GM19438 (cell line): Measurements from ENCODE around the gene HIPK3.
"Not testable (repeated sequence)": the region's sequence is repeated elsewhere in the genome, so short reads cannot be mapped to it uniquely, and the experiment has no call there.

Experiments used
- ATAC-seq: cut with Tn5 transposase; IDR thresholded peaks from one replicate; pipeline ENCODE4 v1.9.1; 2021; ENCODE audit warnings: low read depth; ENCODE audit not compliant: unreplicated experiment

HIPK3 gene

DNA sequence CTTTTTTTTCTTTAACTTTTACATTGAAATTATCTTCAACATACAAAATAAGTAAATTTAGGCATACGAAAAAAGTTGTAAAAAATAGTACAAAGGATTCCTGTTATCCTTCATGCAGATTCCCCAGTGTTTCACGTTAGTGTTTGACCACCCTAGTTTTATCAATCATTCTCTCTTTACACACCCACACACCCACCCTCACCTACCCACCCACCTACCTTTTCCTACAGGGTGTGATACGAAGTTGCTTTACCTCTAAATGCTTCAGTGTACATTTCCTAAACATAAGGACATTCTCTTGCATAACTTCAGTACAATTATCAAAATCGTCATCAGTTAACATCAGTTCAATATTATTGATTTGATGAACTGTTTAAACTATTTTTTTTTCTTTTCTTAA, 37.0 kb downstream of the HIPK3 start:
- ATAC-seq = no peak

DNA sequence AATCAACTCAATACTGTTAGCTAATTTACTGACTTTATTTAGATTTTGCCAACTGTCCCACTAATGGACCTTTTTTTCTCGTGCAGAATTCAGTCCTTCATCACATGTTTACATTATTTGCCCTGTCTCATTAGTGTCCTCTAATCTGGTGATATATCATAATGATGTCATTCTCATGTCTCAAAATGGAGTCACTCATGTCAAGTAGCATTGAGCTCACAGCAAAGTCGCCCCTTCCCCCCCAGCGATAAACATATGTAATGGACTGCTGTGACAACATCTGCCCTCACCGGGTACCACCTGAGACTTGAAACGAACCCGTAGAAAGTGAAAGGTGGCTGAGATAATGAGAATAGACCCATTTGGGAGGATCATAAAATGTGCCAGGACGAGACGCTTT, 37.6 kb downstream of the HIPK3 start:
- no peak for ATAC-seq

DNA sequence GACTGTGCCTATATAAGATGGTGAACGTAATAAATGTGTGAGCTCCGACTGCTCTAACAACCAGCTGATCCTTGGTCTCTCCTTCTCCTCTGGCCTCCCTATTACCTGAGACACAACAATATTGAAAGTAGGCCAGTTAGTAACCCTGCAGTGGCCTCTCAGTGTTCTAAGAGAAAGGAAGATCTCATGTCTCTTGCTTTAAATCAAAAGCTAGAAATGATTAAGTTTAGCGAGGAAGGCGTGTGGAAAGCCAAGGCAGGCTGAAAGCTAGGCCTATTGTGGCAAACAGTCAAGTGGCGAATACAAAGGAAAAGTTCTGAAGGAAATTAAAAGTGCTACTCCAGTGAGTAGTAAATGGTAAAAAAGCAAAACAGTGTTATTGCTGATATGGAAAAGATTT, 39.5 kb downstream of the HIPK3 start:
- ATAC-seq = no peak

DNA sequence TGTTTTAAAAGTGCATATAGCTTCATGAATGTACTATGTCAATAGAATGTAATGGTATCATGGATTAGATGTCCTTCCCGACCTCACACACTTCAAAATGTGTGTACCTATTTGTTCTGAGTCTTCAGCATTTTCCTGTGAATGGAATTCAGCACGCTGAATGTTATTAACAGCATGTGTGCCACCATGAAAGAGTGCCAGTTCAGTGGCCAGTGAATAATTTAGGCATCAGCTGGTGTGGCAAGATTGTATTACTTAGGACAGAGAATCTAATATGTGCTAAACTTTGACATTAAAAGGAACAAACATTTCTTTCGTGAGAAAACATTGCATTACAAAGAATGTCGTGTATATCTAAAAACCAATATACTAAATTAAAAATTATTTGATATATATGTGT, 46.4 kb downstream of the HIPK3 start:
- ATAC-seq = no peak

DNA sequence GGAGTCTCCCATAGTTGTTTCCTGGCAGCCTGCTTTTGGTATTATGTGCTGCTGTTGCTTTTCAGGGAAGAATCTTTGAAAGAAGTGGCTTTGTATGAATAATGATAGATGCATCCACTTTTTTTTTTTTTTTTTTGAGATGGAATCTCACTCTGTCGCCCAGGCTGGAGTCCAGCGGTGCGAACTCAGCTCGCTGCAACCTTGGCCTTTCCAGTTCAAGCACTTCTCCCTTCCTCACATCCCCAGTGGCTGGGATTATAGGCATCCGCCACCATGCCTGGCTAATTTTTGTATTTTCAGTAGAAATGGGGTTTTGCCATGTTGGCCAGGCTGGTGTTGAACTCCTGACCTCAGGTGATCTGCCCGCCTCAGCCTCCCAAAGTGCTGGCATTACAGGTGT, 49.6 kb downstream of the HIPK3 start:
- not testable (repeated sequence) for ATAC-seq

DNA sequence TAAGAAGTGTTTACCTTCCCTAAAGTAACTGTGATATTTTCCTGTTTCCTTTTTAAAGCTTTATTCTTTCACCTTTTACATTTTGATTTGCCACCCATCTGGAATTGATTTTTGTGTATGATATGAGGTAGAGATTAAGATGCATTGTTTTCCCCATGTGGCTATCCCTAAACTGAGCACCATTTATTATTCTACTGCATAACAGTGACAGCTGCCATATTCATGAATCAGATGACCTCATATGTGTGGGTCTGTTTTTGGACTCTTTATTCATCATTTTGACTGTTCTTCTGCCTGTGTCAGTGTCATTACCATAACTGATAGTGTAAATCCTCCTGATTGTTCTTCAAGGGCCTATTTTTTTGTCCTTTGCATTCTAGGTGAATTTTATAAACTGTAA, 50.8 kb downstream of the HIPK3 start:
- no peak for ATAC-seq

DNA sequence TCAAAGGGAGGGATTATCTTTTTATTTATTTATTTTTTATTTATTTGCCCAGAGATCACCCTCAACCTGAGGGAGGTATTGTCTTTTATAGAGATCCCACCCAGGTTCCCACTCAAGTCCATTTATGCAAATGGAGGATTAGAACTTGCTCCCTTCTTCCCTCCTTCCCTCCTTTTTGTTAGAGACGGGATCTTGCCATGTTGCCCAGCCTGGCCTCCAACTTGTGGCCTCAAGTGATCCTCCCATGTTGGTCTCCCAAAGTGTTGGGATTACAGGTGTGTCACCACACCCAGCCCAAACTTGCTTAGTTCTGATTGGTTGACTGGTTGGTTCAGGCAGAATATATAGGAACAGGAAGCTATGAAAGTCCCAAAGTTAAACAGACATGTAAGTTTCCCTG, 51.9 kb downstream of the HIPK3 start:
- no peak for ATAC-seq

DNA sequence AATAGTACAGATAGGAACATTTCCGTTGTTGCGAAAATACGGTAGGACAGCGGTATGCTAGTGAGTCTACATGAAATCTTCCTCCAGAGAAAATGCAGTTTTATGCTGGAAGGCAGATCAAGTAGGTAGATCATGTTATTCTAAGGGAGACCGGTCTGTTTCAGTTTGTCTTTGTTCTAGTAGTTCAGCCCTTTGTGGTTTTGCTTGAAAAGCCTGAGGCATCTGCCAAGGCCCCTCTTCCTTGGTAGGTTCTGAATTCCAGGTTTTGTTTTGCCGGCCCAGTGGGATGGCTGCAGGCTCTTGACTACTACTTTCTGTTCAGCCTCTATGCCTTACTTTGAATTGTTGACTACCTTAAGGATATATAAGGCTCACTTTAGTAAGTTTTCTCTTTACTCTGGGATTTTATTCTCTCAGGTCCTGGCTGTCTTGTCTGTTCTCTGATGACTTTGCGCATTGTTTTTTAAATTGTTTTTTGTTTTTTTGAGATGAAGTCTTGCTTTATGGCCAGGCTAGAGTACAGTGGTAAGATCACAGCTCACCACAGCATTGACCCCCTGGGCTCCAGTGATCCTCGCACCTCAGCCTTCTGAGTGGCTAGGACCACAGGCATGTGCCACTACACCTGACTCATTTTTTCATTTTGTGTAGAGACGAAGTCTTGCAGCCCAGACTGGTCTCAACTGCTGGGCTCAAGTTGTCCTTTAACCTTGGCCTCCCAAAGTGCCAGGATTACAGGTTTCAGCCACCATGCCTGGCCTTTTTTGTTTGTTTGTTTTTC, 53.7 kb downstream of the HIPK3 start:
- no peak for ATAC-seq

DNA sequence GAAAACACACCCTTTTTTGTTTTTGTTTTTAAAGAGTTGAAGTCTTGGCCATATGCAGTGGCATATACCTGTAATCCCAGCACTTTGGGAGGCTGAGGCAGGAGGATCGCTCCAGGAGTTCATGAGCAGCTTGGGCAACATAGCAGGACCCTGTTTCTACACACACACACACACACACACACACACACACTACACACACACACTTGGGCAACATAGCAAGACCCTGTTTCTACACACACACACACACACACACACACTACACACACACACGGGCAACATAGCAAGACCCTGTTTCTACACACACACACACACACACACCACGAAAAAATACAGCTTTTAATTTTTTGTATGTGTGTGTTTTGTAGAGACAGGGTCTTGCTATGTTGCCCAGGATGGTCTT, 54.5 kb downstream of the HIPK3 start:
- ATAC-seq = no peak

DNA sequence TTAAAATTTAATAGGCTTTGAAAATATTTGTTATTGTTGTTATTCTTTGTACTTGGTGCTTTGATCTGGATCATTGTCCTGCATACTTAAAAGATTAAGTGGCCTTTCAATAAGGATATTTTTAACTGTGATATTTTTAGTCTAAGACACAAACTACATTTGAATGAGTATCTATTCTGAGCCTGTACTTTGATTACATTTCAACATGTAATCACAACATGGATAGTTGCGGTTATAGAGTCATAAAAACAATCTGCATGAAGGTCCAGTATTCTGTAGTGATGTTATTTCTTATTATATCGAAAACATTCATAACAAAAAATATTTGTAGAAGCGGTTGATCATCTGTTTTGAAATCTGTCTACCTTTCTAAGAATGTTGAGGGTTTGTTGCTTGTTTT, 58.6 kb downstream of the HIPK3 start:
- no peak for ATAC-seq

DNA sequence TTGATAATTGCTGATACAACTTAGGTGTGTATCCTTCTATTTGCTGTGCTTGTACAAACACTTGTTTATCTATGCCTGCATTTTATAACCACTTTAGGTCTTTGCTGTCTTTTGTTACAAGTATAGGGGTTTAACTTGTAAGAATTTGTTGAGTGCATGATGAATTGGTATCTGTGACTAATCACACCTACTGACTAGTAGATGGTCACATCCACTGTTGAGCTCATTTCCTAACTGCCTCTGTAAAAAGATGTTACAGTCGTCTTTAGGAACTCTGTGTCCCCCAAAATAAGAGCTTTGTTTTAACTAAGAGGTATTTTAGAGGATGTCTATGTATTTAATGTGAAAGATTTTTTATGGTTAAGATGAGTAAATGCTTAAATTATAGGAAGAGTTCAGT, 60.5 kb downstream of the HIPK3 start:
- no peak for ATAC-seq

DNA sequence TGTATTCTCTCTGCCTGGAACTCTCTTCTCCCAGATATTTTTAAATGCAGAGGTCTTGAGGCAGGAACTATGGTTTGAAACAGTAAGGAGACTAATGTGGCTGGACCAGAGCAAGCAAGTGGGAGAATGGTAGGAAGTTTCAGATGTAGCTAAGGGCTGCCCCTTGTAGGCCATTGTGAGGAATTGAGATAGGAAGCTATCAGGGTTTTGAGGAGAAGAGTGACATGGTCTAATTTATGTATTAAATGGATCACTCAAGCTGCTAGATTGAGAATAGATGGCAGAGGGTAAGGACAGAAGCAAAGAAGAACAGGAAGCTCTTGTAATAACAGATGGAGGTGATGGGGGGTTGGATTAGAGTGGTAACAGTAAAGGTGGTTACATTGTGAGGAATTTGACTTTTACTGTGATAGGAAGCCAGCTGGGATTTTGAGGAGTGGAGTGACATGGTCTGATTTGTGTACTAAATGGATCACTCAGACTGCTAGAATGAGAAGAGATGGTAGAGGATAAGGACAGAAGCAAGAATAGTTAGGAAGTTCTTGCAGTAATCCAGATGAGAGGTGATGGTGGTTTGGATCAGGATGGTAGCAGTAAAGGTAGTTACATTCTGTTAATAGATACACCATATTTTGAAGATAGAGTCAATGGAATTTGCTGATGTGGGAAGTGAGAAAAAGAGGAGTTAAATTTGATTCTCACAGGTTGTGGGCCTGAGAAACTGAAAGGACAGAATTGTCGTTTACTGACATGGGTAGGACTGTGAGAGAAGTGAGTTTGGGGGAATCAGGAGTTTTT, 63.0 kb downstream of the HIPK3 start:
- ATAC-seq = no peak

DNA sequence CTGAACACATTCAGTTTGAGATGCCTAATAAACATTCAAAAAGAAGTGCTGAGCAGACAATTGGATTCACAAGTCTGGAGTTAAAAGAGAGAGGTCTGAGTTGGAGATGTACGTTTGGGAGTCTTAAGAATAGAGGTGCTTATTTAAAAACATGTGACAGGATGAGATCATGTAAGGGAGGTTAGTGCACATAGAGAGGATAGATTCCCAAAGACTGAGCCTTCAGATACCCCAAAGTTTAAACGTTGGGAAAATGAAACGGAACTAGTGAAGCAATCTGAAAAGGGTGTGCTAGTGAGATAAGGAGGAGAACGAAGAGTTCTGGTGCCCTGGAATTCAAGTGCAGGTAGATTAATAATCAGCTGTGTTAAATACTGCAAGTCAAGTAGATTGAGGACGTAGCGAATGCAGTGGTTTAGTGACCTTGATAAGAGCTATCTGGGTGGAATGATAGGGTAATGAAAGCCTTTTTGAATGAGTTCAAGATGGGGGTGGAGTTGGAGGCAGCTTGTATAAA, 63.7 kb downstream of the HIPK3 start:
- ATAC-seq = no peak

DNA sequence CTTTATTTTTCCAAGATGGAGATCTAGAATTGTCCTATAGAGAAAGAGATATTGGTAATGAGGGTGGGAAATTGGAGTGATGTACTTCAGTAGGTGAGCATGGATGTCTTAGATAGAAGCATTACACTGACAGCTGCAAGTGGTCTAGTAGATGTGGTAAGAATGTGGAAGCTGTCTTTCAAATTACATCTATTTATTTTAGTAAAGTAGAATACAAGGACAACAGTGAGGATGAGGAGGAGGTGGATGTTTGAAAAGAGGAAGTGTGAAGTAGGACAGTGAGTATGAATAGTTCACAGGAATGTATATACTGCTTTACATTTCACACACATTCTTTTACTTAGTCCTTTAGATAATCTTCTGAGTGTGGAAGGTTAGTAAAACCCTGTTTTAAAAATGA, 64.2 kb downstream of the HIPK3 start:
- ATAC-seq = no peak

DNA sequence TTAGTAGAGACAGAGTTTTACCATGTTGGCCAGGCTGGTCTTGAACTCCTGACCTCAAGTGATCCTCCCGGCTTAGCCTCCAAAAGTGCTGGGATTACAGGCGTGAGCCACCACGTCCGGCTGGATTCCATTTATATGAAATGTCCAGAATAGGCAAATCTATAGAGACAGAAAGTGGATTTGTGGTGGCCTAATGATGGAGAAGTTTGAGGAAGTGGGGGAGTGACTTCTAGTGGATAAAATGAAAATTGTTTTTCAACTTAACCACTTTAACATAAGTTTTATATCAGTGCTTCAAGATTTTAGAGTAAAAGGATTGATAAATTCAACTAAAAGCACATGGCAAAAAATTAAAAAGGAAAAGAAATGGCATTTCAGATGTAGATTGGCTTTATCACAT, 66.2 kb downstream of the HIPK3 start:
- ATAC-seq = no peak

DNA sequence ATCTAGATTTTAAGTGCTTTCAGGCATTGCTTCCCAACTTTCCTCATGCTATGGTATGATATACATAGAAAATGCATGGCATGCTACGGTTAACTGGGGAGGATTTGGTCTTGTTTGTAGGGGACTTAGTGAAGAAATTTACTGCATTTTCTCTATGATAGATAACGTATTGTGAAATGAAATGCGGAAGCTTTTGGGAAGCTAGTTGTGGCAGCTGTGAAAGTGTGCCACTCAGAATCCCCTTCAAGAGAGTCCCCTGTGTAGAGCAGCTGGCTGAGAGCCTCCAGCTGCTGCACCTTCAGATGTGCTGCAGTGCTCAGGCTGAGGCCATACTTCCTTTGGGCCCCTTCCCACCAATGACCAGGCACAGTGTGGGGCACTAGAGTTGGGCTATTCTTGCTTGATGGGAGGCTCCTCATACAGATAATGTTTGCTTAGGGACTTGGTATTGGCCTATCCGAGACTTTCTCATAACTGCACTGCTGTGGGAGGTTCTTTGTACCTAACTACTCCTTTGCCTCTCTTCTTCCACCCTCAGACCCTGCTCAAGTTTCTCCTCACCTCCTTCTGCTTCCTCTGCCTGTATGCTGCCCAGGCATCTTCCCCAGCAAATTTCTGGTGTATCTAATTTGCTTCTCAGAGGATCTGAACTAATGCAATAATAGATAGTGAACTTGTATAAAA, 67.3 kb downstream of the HIPK3 start:
- ATAC-seq = no peak

DNA sequence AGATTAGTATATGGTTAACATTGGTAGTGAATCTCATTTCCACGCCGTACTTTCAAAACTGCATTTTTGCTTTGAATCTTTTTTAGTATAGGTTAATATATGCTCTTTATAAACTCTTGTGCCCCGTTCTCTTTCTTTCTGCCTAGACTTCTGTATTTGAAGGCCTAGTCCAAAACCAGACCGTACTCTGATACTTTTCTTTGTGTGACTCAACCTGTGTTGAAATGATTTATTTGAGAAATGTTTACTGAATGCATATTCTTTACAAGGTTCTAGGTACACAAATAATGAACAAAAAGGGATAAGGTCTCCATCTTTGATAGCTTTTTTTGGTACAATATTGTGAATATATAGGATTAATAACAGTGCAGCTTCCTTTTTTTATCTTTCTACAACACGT, 68.3 kb downstream of the HIPK3 start:
- ATAC-seq = no peak

DNA sequence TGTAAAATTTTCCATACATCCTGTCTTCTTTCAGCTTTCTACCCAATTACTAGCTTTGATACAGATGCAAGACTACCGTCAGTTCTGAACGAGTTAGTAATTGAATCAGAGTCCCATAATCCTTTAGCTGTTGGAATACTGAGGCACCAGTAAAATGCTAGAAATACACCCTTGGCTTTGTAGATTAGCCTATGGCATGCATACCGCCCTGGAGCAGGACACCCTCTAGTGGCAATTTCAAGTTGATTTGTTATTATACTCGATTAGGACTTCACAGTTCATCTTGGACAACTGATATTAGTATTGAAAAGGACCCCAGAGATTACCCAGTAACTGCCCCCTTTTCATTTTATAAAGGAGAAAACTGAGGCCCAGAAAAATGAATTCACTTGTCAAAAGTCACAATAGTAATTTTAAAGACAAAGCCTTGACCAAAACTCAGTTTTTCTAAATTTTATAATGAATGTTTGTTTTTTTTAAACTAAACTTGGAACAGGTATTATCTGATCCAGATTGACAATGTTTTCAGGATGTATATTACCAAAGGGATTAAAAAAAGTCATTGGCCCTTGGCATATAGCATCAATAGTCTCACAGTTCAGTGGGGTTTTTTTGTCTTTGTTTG, 72.6 kb downstream of the HIPK3 start:
- ATAC-seq = no peak

DNA sequence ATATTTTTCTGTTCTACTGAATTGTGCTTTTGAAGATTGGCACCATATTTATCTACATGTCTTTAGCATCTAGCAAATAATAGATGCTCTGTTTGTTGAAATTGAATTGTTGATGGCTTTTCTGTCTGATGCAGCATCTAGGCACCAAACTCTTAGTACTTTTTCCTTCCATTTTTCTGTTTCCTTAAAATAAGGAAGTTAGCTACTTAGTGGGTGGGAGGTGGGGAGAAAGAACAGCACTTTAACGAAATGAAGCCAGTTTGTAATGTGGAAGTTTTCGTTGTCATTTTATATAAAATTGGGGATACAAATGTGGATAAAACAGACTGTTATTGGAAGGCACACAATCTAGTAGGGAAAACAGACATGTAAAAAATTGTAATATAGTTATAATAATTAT, 76.6 kb downstream of the HIPK3 start:
- ATAC-seq = no peak

DNA sequence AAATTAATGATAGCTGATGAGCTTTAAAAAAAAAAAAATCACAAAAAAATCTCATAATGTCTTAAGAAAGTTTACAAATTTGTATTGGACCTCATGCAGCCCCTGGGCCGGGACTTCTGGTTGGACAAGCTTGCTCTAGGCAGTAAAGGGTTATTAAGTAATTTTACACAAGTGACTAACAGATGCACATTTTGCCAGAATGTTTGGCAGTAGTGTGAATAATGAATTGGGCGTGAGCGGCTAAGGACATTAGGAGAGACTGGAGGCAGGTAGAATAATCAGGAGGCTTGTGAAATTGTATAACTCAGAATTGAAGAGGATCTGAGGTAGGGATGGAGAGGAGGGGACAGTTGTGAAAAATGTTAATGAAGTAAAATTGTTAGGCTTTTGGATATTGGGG, 77.4 kb downstream of the HIPK3 start:
- no peak for ATAC-seq

DNA sequence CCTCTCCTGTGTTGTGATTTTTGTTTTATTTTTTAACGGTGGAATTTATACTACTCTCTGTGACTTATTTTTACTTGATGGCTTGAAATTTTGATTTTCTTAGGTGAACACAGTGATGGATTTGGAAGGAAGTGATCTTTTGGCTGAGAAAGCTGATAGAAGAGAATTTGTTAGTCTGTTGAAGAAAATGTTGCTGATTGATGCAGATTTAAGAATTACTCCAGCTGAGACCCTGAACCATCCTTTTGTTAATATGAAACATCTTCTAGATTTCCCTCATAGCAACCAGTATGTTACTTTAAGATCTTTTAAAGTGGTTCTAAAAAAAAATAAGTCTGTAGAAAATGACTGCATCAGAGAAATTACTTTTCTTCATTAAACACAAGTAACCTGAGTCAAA, 82.1 kb downstream of the HIPK3 start:
- ATAC-seq = no peak
